ENCODE measurements around the gene MRPS30.
"Not testable (repeated sequence)": the region's sequence is repeated elsewhere in the genome, so short reads cannot be mapped to it uniquely, and the experiment has no call there.

MRPS30 gene

DNA sequence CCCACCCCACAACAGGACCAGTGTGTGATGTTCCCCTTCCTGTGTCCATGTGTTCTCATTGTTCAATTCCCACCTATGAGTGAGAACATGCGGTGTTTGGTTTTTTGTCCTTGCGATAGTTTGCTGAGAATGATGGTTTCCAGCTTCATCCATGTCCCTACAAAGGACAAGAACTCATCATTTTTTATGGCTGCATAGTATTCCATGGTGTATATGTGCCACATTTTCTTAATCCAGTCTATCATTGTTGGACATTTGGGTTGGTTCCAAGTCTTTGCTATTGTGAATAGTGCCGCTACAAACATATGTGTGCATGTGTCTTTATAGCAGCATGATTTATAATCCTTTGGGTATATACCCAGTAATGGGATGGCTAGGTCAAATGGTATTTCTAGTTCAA, 15.9 kb downstream of the MRPS30 start:
- not testable (repeated sequence) for DNase-seq

DNA sequence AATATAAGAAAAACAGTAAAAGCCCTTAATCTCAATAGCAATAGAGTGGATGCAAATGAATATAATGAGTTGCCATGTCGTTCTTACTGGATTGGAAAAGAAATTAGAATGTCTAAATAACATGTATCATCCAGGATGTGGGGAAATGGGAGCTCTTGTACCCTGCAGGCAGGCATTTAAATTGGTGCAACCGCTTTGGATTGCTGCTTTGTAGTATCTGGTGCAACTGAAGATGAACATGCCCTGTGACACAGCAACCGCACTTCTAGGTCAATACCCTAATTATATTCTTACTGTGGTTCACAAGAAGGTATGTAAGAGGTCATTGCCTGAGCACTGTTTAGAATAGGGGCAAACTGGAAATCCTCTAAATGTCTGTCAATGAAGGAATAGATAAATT, 18.9 kb downstream of the MRPS30 start:
- no peak for DNase-seq

DNA sequence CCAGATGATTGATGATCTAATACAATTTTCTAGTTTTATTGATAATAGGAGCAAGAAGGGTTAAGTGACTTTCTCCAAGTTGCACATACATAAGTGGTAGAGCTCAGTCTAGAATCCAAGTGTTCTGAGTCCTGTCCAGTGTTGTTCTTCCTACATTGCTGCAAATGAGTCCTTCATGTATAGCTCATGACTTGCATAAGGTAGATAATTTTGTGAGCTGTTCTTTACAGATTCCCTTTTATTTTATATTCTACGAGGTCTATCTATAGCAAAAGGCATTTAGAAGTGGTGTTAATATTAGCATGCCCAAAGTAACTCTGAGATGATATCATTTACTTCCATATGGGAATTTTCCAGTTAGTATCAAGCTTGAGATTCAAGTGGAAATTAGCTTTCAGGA, 20.0 kb downstream of the MRPS30 start:
- no peak for DNase-seq

DNA sequence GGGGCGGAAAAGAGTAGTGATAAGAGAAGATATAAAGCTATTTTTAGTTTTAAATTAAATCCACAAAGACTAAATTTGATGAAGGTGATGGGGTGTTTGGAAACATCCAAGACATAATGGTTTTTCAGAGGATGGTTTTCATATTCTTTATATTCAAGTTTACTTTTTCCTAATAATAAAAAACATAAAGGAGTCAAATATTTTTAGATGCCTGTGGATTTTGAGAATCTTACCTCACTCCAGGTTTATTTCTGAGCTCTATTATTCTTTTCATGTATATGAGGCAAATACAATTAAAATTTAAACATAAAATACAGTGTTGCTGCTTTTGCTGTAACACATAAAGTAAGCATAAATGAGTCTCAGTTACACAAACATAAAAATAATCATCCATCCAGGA, 22.2 kb downstream of the MRPS30 start:
- no peak for DNase-seq

DNA sequence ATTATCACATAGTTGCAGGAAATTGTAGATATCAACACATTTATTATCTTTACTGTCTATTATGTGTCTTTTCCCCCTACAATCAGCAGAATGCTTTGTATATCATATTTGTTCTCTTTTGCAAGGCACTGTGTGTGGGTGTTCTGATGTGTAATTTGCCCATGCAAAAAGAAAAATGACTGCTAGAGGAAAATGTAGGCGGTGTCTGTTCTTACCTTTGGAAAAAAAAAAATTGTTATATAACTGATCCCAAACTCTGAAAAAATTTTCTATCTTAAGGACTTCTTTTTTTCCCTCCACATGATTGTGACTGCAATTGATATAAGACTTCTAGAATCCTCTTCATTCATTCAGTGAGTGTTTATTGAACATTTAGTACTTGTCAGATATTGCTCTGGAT, 24.5 kb downstream of the MRPS30 start:
- no peak for DNase-seq

DNA sequence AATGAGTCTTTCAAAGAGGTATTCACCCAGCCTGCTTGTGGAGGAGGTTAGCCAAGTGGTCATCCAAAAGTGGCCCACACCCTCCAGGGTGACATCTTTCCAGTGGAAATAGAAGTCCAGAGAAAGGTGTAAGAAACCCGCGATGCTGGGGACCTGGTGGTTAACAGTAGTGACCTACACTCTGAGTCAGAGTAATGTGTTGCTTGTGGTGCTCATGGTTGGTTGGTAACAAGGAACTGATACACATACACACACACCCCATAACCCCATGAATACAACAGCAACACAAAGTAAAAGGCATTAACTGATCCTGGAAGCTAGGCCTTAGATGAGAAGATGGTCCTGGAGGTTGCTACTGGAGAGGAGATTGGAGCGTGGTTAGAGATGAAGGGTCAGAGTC, 26.9 kb downstream of the MRPS30 start:
- no peak for DNase-seq

DNA sequence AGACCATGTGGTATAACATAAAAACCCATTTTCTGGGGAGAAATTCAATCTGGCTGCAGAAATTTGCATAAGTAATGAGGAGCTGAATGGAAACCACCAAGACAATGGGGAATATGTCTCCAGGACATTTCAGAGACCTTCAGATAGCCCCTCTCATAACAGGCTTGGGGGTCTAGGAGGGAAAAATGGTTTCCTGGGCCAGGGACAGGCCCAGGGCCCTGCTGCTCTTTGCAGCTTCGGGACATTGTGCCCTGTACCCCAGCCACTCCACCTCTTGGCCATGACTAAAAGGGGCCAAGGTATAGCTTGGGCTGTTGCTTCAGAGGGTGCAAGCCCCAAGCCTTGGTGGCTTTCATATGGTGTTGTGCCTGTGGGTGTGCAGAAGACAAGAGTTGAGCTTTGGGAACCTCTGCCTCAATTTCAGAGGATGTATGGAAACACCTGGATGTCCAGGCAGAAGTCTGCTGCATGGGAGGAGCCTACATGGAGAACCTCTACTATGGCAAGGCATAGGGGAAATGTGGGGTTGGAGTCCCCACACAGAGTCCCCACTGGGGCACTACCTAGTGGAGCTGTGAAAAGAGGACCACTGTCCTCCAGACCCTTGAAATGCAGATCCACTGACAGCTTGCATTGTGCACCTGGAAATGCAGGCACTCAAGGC, 30.4 kb downstream of the MRPS30 start:
- DNase-seq, result no peak

DNA sequence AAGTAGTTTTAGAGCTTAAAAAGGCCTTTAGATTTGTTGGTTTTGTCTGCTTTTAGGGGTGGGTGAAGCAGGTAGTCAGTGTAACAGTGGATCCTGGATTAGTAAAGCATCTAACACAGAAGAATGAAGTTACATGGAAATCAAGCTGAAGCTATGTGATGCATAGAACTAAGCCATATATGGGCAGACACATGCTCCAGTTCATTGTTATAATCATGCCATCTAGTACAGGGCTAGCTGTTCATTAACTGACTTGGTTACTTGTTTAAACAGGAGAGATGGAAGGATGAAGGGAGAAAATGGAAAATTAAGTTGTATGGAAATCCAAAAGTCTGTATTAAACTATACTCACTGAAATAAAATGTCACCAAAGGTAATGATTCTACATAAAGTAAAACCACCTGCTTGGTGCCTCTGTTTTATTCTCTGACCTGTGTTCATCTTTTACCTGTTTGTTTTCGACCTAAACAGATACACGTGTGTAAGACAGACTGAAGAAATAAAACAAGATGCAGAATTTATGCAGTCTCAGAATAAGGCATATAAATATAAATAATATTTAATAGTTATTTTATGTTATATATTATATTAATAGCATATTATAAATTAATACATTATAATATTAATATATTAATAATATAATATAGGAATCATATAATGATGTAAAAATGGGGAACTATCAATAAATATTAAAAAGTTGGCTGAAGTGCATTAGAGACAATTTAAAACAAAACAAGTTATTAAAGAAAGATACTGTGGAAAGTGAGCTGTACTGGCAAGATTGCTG, 33.9 kb downstream of the MRPS30 start:
- DNase-seq, result no peak

DNA sequence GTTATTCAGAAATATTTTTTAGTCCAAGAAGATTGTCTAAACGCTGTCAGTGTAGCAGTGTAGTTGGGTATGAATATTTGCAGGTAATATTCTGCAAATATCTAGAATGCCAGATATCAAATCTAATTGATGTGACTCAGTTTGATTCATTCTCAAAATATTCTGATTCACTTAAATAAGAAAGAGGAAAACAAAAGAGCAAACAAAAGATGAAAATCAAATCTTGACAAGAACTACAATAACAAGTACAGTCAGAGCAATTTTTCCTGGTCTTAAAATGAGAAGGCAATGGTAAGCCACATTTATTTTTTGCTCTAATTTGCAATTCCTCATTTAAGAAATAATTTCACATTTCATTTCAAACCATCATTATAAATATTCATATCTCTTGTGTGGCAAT, 36.0 kb downstream of the MRPS30 start:
- no peak for DNase-seq

DNA sequence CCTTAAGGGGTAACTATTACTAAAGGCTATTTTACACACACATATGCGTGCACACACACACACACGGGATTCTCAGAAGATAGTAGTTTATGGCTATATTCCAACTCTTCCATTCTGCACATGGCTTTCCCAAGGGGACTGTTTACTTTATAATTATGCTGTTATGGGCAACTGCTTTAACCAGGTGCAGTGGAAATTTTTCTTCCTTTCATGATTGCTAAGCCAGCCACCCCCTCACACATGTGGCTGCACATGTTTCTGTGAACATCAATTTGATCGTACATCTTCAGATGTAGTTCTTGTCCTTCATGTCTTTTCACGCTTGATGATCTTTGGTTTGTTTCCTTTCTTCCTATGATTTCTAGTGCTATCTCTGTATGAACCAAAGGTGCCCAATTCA, 37.0 kb downstream of the MRPS30 start:
- DNase-seq, result peak; percentile 26

DNA sequence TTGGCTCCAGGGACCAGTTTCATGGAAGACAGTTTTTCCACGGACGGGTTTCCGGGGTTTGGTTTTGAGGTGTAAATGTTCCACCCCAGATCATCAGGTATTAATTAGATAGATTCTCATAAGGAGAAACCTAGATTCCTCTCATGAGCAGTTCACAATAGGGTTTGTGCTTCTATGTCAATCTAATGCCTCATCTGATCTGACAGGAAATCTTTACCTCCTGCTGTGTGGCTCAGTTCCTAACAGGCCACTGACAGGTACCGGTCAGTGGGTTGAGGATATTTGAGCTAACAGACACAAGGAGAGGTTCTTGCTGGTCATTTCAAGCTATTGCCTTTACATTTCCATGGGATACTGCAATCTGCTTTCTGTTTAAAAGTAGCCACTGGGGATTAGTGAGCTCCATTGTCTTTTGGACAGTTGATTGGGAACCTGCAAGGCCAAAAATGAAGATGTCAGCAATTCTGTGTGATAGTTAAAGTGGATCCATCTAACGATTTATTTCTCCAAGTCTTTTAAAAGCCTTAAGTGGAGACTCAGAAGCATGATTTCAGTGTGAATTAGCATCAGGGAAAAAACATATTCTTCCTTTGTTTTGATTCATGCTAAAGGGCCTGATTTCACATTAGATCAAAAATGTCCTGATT, 38.6 kb downstream of the MRPS30 start:
- no peak for DNase-seq

DNA sequence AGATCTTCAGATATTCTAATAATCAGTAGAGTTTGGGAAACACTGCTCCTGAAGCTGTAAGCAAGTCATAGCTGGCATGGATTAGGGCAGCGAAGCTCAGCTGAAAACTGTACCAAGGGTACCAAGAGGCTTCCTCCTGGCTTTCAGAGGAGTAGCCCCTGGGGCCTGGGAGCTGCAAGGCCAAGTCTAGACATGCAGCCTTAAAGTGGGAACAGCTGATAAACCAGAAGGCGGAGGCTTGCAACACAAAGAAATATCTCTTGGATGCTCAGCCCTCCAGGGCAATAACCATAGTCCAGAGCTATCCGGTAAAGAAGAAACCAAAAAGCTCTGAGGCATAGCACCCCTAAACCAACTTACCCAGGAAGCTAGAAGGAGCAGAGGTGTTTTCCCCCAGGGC, 51.5 kb downstream of the MRPS30 start:
- DNase-seq, result no peak

DNA sequence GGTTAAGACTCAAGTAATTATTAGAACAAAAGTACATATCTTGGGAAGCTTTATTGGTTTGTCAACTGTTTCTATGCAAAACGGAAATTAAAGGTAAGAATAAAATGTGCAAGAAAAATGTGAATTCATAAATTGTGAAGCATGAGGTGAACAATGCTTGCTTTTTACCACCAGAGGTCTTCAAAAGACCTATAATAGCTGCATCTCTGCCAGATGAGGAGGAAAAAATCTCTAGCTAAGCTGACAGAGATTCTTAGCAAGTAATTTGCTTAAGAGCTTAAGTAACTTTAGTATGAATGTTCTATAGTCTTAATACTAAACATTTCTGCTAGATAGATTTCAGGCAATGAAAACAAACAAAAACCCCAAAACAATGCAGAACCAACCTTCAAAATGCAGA, 54.1 kb downstream of the MRPS30 start:
- DNase-seq, result no peak
